Lower leg skin (tissue), 3 donors: ENCODE data around the gene ISCA2.

Experiments
- CTCF ChIP-seq, 3 donors: fragments of 450-650 bp; IDR thresholded peaks; one replicate each; pipeline ENCODE4 v1.5.1; 2016; ENCODE audit warnings: antibody characterized with exemption in 3 of 3, mild to moderate bottlenecking in 3 of 3, moderate library complexity in 2 of 3
- POLR2A ChIP-seq, 2 donors: fragments of 450-650 bp; IDR thresholded peaks; one replicate each; pipeline ENCODE4 v1.6.1; 2016 to 2017; ENCODE audit warnings: antibody characterized with exemption in 2 of 2, mild to moderate bottlenecking in 1 of 2, moderate library complexity in 1 of 2

GRCh38 chr14:74504412-74504811 lies 10.8 kb downstream of the ISCA2 start:
- TF ChIP-seq CTCF (IDR thresholded peaks at IDR 0.05), result no peak
- no peak for TF ChIP-seq POLR2A (IDR thresholded peaks at IDR 0.05)
